Stimulated activated CD8-positive, alpha-beta memory T cell treated with anti-CD3 and anti-CD28 coated beads, Interleukin-12 subunit alpha, Interleukin-12 subunit beta, amount 100 ng/mL, for 24 hours (primary cell): Measurements from ENCODE around the gene EPHB4.
"Not testable (repeated sequence)": the region's sequence is repeated elsewhere in the genome, so short reads cannot be mapped to it uniquely, and the experiment has no call there.

Experiments
- DNase-seq: peaks from one replicate; pipeline ENCODE4 v3.0.0-alpha.2; 2020; ENCODE audit errors: extremely low read depth

Gene EPHB4

GRCh38 chr7:100827330-100828226, at the start of gene EPHB4:
EPHB4 (minus strand) TSS chr7:100827523; CDS start chr7:100827030, 493 bp downstream.
- DNase-seq, result no peak

- DNase-seq, result no peak
Observed at GRCh38 chr7:100875356-100875751, 48.0 kb upstream of the EPHB4 start.

GRCh38 chr7:100874577-100875355, 47.4 kb upstream of the EPHB4 start, which contains the start of gene SRRT:
SRRT (plus strand) TSS chr7:100875103; CDS start chr7:100875591, 488 bp downstream.
- peak; percentile 96 for DNase-seq

GRCh38 chr7:100874300-100874576, 46.9 kb upstream of the EPHB4 start:
- DNase-seq, result no peak

- no peak for DNase-seq
Observed at GRCh38 chr7:100873599-100874299, 46.4 kb upstream of the EPHB4 start.

GRCh38 chr7:100867776-100868485, 40.6 kb upstream of the EPHB4 start:
- no peak for DNase-seq

GRCh38 chr7:100867040-100867775, 39.9 kb upstream of the EPHB4 start, which contains the start of gene TRIP6:
TRIP6 (plus strand) TSS chr7:100867387; CDS start chr7:100867498, 111 bp downstream.
- DNase-seq, result no peak

- no peak for DNase-seq
Observed at GRCh38 chr7:100866729-100867039, 39.4 kb upstream of the EPHB4 start.

- no peak for DNase-seq
Observed at GRCh38 chr7:100865938-100866728, 38.8 kb upstream of the EPHB4 start.

GRCh38 chr7:100865372-100865911, 38.1 kb upstream of the EPHB4 start:
- DNase-seq, result no peak

- DNase-seq, result no peak
Observed at GRCh38 chr7:100864263-100864845, 37.0 kb upstream of the EPHB4 start.

GRCh38 chr7:100863406-100863950, 36.2 kb upstream of the EPHB4 start:
- no peak for DNase-seq

GRCh38 chr7:100861616-100861985, 34.3 kb upstream of the EPHB4 start:
- no peak for DNase-seq

GRCh38 chr7:100860702-100861615, 33.6 kb upstream of the EPHB4 start:
- DNase-seq, result no peak

GRCh38 chr7:100859856-100860255, 32.5 kb upstream of the EPHB4 start:
- DNase-seq, result no peak

GRCh38 chr7:100856871-100857282, 29.6 kb upstream of the EPHB4 start:
- DNase-seq, result no peak

GRCh38 chr7:100855515-100855914, 28.2 kb upstream of the EPHB4 start:
- no peak for DNase-seq

- not testable (repeated sequence) for DNase-seq
Observed at GRCh38 chr7:100854899-100855298, 27.6 kb upstream of the EPHB4 start.
